ENCODE data around the gene PDK3. TPM values are rescaled to one million over a fixed set of nuclear protein-coding genes. Genes with fewer than 3 reads are reported as not detected.

The PDK3 gene
- total RNA-seq, 1 donor from 2014 or later: 21.1 TPM

- Mint-ChIP-seq H3K36me3 (ENCODE audit: low read depth) (no peaks in the 10 kb centered on the region), H3K9me3 (no peaks in the 10 kb centered on the region), H3K27ac (ENCODE audit: unreplicated experiment) (no peak overlapping the region), H3K4me1 (no peaks in the 10 kb centered on the region), H3K27me3 (ENCODE audit: low read depth) (no peaks in the 10 kb centered on the region), H3K4me3 (no peak overlapping the region)
- no peak for DNase-seq (ENCODE audit: low read depth, low spot score)
- no peak for TF ChIP-seq CTCF (conservative IDR thresholded peaks at IDR 0.05)
Measured at GRCh38 chrX:24443918-24444317, 21.2 kb upstream of the PDK3 start.

GRCh38 chrX:24444645-24445044 is 20.4 kb upstream of the PDK3 start:
- Mint-ChIP-seq H3K4me3 (no peak overlapping the region), H3K4me1 (no peaks in the 10 kb centered on the region), H3K27me3 (ENCODE audit: low read depth) (no peaks in the 10 kb centered on the region), H3K36me3 (ENCODE audit: low read depth) (no peaks in the 10 kb centered on the region), H3K9me3 (no peaks in the 10 kb centered on the region), H3K27ac (ENCODE audit: unreplicated experiment) (no peak overlapping the region)
- no peak for TF ChIP-seq CTCF (conservative IDR thresholded peaks at IDR 0.05)
- DNase-seq (ENCODE audit: low read depth, low spot score): no peak

GRCh38 chrX:24448762-24449250 is 16.3 kb upstream of the PDK3 start:
- Mint-ChIP-seq H3K4me1 (no peaks in the 10 kb centered on the region), H3K4me3 (no peak overlapping the region), H3K9me3 (no peaks in the 10 kb centered on the region), H3K27ac (ENCODE audit: unreplicated experiment) (no peak overlapping the region), H3K27me3 (ENCODE audit: low read depth) (peaks cover 2% of the 10 kb centered on the region), H3K36me3 (ENCODE audit: low read depth) (no peaks in the 10 kb centered on the region)
- no peak for TF ChIP-seq CTCF (conservative IDR thresholded peaks at IDR 0.05)
- DNase-seq (ENCODE audit: low read depth, low spot score): no peak

GRCh38 chrX:24463077-24463476 is 2.0 kb upstream of the PDK3 start:
- TF ChIP-seq CTCF (conservative IDR thresholded peaks at IDR 0.05): no peak
- H3K27me3 Mint-ChIP-seq (ENCODE audit: low read depth): peaks cover 8% of the 10 kb centered on the region
- H3K4me3 Mint-ChIP-seq: peak overlapping the region; percentile 93
- no peak for DNase-seq (ENCODE audit: low read depth, low spot score)
- no peaks in the 10 kb centered on the region for H3K9me3 Mint-ChIP-seq
- H3K4me1 Mint-ChIP-seq: peaks cover 19% of the 10 kb centered on the region
- H3K36me3 Mint-ChIP-seq (ENCODE audit: low read depth): no peaks in the 10 kb centered on the region
- no peak overlapping the region for H3K27ac Mint-ChIP-seq (ENCODE audit: unreplicated experiment)

- H3K4me3 Mint-ChIP-seq: peak overlapping the region; percentile 93
- no peaks in the 10 kb centered on the region for H3K36me3 Mint-ChIP-seq (ENCODE audit: low read depth)
- H3K4me1 Mint-ChIP-seq: peaks cover 19% of the 10 kb centered on the region
- peaks cover 6% of the 10 kb centered on the region for H3K27me3 Mint-ChIP-seq (ENCODE audit: low read depth)
- DNase-seq (ENCODE audit: low read depth, low spot score): no peak
- TF ChIP-seq CTCF (conservative IDR thresholded peaks at IDR 0.05): no peak
- H3K27ac Mint-ChIP-seq (ENCODE audit: unreplicated experiment): peak overlapping the region; percentile 95
- H3K9me3 Mint-ChIP-seq: no peaks in the 10 kb centered on the region
Measured at GRCh38 chrX:24464498-24464835, 619 bp upstream of the PDK3 start.

GRCh38 chrX:24465532-24465865 is 413 bp downstream of the PDK3 start:
- Mint-ChIP-seq H3K27me3 (ENCODE audit: low read depth) (peaks cover 4% of the 10 kb centered on the region), H3K27ac (ENCODE audit: unreplicated experiment) (peak overlapping the region; percentile 57), H3K36me3 (ENCODE audit: low read depth) (no peaks in the 10 kb centered on the region), H3K4me1 (peaks cover 19% of the 10 kb centered on the region), H3K9me3 (no peaks in the 10 kb centered on the region), H3K4me3 (peak overlapping the region; percentile 84)
- no peak for TF ChIP-seq CTCF (conservative IDR thresholded peaks at IDR 0.05)
- DNase-seq (ENCODE audit: low read depth, low spot score): no peak
